ENCODE results near the gene AGAP3. TPM values are rescaled to one million over a fixed set of nuclear protein-coding genes. Genes with fewer than 3 reads are reported as not detected.

AGAP3 gene
- total and polyA plus RNA-seq, 3 donors from 2014 or later: 44.1 to 90.5 (median 65.6) TPM

GRCh38 chr7:151091988-151092387 is 5.7 kb downstream of the AGAP3 start:
- DNase-seq: no peak
- H3K27ac ChIP-seq: no peak overlapping the region
- WGBS, 2 donors: 85 to 95% methylated on average over 14 of the region's 14 CpGs
- H3K4me3 ChIP-seq: no peak overlapping the region
- no peaks in the 10 kb centered on the region for H3K27me3 ChIP-seq
- no peaks in the 10 kb centered on the region for H3K36me3 ChIP-seq (ENCODE audit: low read depth, missing control alignments)
- intact Hi-C loops (cut with DNase I; ENCODE audit: low total_unique reads): no loop called here
- no peaks in the 10 kb centered on the region for H3K9me3 ChIP-seq
- TF ChIP-seq, protein P1, sequence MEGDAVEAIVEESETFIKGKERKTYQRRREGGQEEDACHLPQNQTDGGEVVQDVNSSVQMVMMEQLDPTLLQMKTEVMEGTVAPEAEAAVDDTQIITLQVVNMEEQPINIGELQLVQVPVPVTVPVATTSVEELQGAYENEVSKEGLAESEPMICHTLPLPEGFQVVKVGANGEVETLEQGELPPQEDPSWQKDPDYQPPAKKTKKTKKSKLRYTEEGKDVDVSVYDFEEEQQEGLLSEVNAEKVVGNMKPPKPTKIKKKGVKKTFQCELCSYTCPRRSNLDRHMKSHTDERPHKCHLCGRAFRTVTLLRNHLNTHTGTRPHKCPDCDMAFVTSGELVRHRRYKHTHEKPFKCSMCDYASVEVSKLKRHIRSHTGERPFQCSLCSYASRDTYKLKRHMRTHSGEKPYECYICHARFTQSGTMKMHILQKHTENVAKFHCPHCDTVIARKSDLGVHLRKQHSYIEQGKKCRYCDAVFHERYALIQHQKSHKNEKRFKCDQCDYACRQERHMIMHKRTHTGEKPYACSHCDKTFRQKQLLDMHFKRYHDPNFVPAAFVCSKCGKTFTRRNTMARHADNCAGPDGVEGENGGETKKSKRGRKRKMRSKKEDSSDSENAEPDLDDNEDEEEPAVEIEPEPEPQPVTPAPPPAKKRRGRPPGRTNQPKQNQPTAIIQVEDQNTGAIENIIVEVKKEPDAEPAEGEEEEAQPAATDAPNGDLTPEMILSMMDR (IDR thresholded peaks at IDR 0.05): no peak
- no peak for TF ChIP-seq POLR2A (IDR thresholded peaks at IDR 0.05)
- H3K4me1 ChIP-seq: peaks cover 26% of the 10 kb centered on the region

- Histone ChIP-seq H3K36me3 (ENCODE audit: low read depth, missing control alignments) (no peaks in the 10 kb centered on the region), H3K4me3 (no peak overlapping the region), H3K27ac (no peak overlapping the region), H3K27me3 (no peaks in the 10 kb centered on the region), H3K9me3 (no peaks in the 10 kb centered on the region), H3K4me1 (peaks cover 14% of the 10 kb centered on the region)
- intact Hi-C loops (cut with DNase I; ENCODE audit: low total_unique reads): no loop called here
- 85 to 91% methylated on average over 5 to 6 of the region's 6 CpGs for WGBS, 2 donors
- TF ChIP-seq, protein P1 (IDR thresholded peaks at IDR 0.05): no peak
- no peak for TF ChIP-seq POLR2A (IDR thresholded peaks at IDR 0.05)
- DNase-seq: no peak
Observed at GRCh38 chr7:151093748-151094147, 7.5 kb downstream of the AGAP3 start.

DNA sequence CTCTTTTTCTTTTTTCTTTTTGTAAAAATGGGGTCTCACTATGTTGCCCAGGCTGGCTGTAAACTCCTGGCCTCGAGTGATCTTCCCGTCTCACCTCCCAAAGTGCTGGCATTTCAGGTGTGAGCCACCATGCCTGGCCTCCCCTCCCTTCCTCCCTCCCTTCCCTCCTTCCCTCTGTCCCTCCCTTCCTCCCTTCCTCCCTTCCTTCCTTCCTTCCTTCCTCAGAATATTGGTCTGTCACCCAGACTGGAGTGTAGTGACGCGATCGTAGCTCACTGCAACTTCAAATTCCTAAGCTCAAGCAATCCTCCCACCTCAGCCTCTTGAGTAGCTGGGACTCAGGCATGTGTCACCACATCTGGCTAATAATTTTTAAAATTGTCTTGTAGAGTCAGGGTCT is 8.4 kb downstream of the AGAP3 start:
- intact Hi-C loops (cut with DNase I; ENCODE audit: low total_unique reads): no loop called here
- TF ChIP-seq, protein P1 (IDR thresholded peaks at IDR 0.05): no peak
- no peak for TF ChIP-seq POLR2A (IDR thresholded peaks at IDR 0.05)
- peaks cover 5% of the 10 kb centered on the region for H3K4me1 ChIP-seq

DNA sequence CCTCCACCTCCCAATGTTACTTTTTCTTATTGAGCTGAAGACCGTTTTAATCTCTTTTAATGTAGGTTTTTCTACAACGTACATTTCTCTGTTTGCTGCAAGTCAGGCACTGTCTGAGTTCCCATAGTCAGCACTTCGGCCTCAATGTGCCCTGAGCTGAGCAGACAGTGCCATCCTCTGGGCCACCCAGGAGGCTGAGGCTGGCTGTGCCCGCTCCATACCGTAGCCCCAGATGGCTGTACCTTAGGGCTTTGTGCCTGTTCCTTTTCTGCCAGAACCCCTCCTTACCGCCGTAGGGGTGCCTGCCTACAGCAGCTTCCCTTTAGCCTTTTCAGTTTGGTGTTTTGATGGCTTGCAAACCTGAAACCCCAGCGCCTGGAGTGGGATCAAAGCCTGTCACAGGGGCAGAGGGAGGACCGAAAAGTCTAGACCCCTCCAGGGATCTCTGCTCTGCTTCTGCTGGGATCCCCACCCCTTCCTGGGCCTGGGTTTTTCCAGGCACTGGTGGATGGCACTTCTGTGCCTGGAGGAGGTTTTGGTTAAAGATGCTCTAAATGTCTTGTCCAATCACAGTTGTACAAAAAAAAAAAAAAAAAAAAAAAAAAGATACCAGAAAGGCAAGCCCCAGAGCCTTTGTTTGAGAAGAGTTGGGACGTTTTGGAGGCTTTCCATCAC is 9.0 kb downstream of the AGAP3 start:
- TF ChIP-seq, protein P1 (IDR thresholded peaks at IDR 0.05): no peak
- no peak for TF ChIP-seq POLR2A (IDR thresholded peaks at IDR 0.05)
- Histone ChIP-seq H3K4me3 (no peak overlapping the region), H3K4me1 (peaks cover under 1% of the 10 kb centered on the region), H3K27me3 (no peaks in the 10 kb centered on the region), H3K36me3 (ENCODE audit: low read depth, missing control alignments) (no peaks in the 10 kb centered on the region), H3K27ac (no peak overlapping the region), H3K9me3 (no peaks in the 10 kb centered on the region)
- DNase-seq: no peak
- 75 to 80% methylated on average over 8 to 10 of the region's 10 CpGs for WGBS, 2 donors
- intact Hi-C loops (cut with DNase I; ENCODE audit: low total_unique reads): no loop called here

More for the DNA sequence above, 8.4 kb downstream of the AGAP3 start:
- WGBS, 2 donors: 69 to 78% methylated on average over 5 of the region's 5 CpGs
- no peak overlapping the region for H3K27ac ChIP-seq
- H3K4me3 ChIP-seq: no peak overlapping the region
- DNase-seq: no peak
- H3K9me3 ChIP-seq: no peaks in the 10 kb centered on the region
- no peaks in the 10 kb centered on the region for H3K27me3 ChIP-seq
- no peaks in the 10 kb centered on the region for H3K36me3 ChIP-seq (ENCODE audit: low read depth, missing control alignments)

Data from testis (tissue), 3 donors.